B cell (primary cell): ENCODE data around the gene KRTAP3-3.

ENCODE experiments used
- EZH2 ChIP-seq: IDR thresholded peaks from 2 replicates; pipeline ENCODE4 v1.6.1; 2012; ENCODE audit warnings: borderline replicate concordance, low read depth, mild to moderate bottlenecking, moderate library complexity, low read length; ENCODE audit not compliant: insufficient read depth, poor library complexity, severe bottlenecking
- TF ChIP-seq, protein P1 (sequence below): fragments of 200-600 bp; IDR thresholded peaks from one replicate; pipeline ENCODE4 v1.8.0; 2022; ENCODE audit warnings: antibody characterized with exemption, mild to moderate bottlenecking

DNA sequence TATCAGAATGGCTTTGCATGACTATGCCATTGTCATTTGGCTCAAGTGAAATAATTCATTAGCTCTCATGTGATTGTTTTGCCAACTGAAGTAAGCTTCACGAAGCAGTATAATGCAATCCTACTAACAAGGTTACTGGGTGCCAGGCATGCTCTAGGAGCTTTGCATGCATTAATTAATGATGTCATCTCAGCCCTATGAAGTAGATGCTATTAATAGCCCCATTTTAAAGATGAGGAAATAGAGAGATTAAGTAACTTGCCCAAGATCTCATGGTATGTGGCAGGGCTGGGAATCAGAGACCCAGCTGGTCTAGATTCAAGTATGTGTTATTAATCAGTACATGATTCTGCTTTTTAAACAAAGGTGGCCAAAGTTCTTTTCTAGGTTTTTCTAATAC lies 41.3 kb downstream of the KRTAP3-3 start:
- TF ChIP-seq, protein P1, sequence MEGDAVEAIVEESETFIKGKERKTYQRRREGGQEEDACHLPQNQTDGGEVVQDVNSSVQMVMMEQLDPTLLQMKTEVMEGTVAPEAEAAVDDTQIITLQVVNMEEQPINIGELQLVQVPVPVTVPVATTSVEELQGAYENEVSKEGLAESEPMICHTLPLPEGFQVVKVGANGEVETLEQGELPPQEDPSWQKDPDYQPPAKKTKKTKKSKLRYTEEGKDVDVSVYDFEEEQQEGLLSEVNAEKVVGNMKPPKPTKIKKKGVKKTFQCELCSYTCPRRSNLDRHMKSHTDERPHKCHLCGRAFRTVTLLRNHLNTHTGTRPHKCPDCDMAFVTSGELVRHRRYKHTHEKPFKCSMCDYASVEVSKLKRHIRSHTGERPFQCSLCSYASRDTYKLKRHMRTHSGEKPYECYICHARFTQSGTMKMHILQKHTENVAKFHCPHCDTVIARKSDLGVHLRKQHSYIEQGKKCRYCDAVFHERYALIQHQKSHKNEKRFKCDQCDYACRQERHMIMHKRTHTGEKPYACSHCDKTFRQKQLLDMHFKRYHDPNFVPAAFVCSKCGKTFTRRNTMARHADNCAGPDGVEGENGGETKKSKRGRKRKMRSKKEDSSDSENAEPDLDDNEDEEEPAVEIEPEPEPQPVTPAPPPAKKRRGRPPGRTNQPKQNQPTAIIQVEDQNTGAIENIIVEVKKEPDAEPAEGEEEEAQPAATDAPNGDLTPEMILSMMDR, result no peak
- TF ChIP-seq EZH2, result no peak
